ENCODE data around the gene PIGN. TPM values are rescaled to one million over a fixed set of nuclear protein-coding genes. Genes with fewer than 3 reads are reported as not detected.

PIGN gene
- total and polyA plus RNA-seq, 2 donors (not counting 3 experiments of a cell fraction or from before 2014, with no cell fraction given) = 13.7 to 26.1 TPM

DNA sequence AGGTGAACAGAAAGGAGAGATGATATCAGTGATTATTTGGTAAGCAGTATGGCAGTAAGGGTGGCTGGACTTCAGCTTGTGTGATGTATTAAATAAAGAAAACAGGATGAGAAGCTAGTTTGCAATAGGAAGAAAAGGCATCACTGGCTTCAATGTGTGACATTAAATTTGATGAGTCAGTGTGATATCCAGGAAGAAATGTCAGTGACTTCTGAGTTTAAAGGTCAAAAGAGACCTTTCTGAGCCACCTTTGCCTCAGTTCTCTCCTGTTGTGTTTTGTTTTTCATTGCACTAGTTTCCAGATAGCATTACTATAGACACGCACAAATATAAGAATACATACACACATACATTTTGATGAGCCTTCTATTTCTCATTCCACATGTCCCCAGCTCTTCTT lies 105.6 kb downstream of the PIGN start:
- Histone ChIP-seq H3K9me1 (replicated peaks; ENCODE audit: control insufficient read depth, extremely low read depth, insufficient read depth, low read length) (no peaks in the 10 kb centered on the region), H3K36me3 (ENCODE audit: control insufficient read depth in 2 of 2, extremely low read depth in 1 of 2, insufficient read depth in 2 of 2, low read length in 2 of 2) (no peaks in the 10 kb centered on the region), H3K9me3 (replicated peaks; ENCODE audit: control insufficient read depth, insufficient read depth, low read length) (no peaks in the 10 kb centered on the region), H3K4me1 (ENCODE audit: control insufficient read depth, extremely low read depth, insufficient read depth, low read length) (peaks cover 3% of the 10 kb centered on the region), H3K27me3 (ENCODE audit: control insufficient read depth in 2 of 2, insufficient read depth in 2 of 2, low read length in 2 of 2) (no peaks in the 10 kb centered on the region), H3K4me2 (ENCODE audit: insufficient read depth, low read length) (no peak overlapping the region), H4K20me1 (replicated peaks; ENCODE audit: control insufficient read depth, extremely low read depth, insufficient read depth, low read length) (no peaks in the 10 kb centered on the region), H3K27ac (ENCODE audit: insufficient read depth, low read depth, low read length) (no peak overlapping the region), H3K4me3 (replicated peaks in 1 of 3; ENCODE audit: insufficient read depth in 1 of 3, low read depth in 1 of 3, low read length in 3 of 3) (no peak overlapping the region), H2AFZ (ENCODE audit: low read depth, low read length) (no peak overlapping the region), H3K9ac (replicated peaks; ENCODE audit: extremely low read depth, insufficient read depth, low read length) (no peak overlapping the region), H3K79me2 (ENCODE audit: control insufficient read depth, insufficient read depth, low read length) (no peaks in the 10 kb centered on the region)
- intact Hi-C loops (cut with micrococcal nuclease) = no loop called here
- no peak for TF ChIP-seq POLR2AphosphoS5 (IDR thresholded peaks at IDR 0.05; ENCODE audit: insufficient read depth, low read depth, low read length)
- peak; percentile 6 for TF ChIP-seq FOS (IDR thresholded peaks at IDR 0.05; ENCODE audit: borderline replicate concordance, insufficient read depth, low read length)
- TF ChIP-seq GATA2 (IDR thresholded peaks at IDR 0.05; ENCODE audit: insufficient read depth, insufficient read length, low read depth, low read length) = no peak
- TF ChIP-seq JUN (IDR thresholded peaks at IDR 0.05; ENCODE audit: borderline replicate concordance, insufficient read depth, insufficient read length, low read depth) = no peak
- TF ChIP-seq MYC (IDR thresholded peaks at IDR 0.05; ENCODE audit: low read depth, low read length) = no peak
- dilution Hi-C loops (cut with MboI; ENCODE audit: extremely low pct_ligation_motif_present, low sequenced_read_pairs) = no loop called here
- no TSS peak for BruUV-seq (replicated peaks)
- DNase-seq (ENCODE audit: low read depth, low spot score) = peak; percentile 25
- ChIA-PET CTCF (interaction anchor here (0.5 to 1.3 kb wide), 2 partner anchors 15 to 43 kb away, joined by 3 read pairs; no protein-coding TSS in a partner anchor), POLR2A (no interaction called here)
- no peak for FAIRE-seq

DNA sequence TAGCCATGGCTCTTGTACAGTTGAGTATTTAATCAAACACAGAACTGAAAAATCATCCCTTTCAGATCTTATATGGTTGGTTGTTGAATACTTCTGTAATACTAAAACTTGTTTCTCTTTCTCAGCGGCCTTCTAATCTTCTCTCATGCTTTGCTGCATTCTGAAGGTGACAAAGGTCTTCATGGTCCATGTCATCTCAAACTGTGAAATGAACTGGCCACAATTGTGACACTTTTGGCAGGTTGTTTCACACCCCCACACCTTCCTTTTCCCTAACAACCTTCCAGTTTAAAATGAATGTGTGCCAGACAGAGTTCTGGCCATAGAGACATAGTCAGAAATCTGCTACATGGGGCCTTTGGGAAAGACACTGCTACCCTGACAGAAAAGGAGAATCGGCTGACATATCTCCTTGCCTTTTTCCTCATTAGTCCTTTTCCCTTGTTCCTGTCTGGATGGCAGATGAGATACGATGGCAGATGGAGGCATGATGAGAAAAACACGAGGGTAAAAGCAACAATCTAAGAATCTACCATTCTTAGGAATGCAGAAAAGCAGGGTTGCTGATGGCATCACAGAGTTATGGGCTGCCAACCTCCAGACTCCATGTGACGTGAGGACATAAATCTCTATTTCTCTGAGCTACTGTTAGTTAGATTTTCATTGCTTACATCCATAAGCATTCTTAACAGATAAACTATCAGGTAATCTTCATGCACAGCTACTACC lies 106.5 kb downstream of the PIGN start:
- dilution Hi-C loops (cut with MboI; ENCODE audit: extremely low pct_ligation_motif_present, low sequenced_read_pairs) (no loop called here), intact Hi-C loops (cut with micrococcal nuclease) (no loop called here)
- H3K9me3 ChIP-seq (replicated peaks; ENCODE audit: control insufficient read depth, insufficient read depth, low read length) = no peaks in the 10 kb centered on the region
- H3K4me3 ChIP-seq (replicated peaks in 1 of 3; ENCODE audit: insufficient read depth in 1 of 3, low read depth in 1 of 3, low read length in 3 of 3) = no peak overlapping the region
- H3K9ac ChIP-seq (replicated peaks; ENCODE audit: extremely low read depth, insufficient read depth, low read length) = no peak overlapping the region
- no peaks in the 10 kb centered on the region for H4K20me1 ChIP-seq (replicated peaks; ENCODE audit: control insufficient read depth, extremely low read depth, insufficient read depth, low read length)
- POLR2A ChIA-PET = no interaction called here
- TF ChIP-seq MYC (IDR thresholded peaks at IDR 0.05; ENCODE audit: low read depth, low read length) = no peak
- TF ChIP-seq, protein P1, sequence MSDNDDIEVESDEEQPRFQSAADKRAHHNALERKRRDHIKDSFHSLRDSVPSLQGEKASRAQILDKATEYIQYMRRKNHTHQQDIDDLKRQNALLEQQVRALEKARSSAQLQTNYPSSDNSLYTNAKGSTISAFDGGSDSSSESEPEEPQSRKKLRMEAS (IDR thresholded peaks at IDR 0.05; ENCODE audit: insufficient read depth, insufficient read length) = no peak
- TF ChIP-seq POLR2AphosphoS5 (IDR thresholded peaks at IDR 0.05; ENCODE audit: insufficient read depth, low read depth, low read length) = no peak
- no peak for TF ChIP-seq EZH2 (IDR thresholded peaks at IDR 0.05; ENCODE audit: borderline replicate concordance, low read depth, low read length, severe bottlenecking)
- TF ChIP-seq JUN (IDR thresholded peaks at IDR 0.05; ENCODE audit: borderline replicate concordance, insufficient read depth, insufficient read length, low read depth) = no peak
- TF ChIP-seq FOS (IDR thresholded peaks at IDR 0.05; ENCODE audit: borderline replicate concordance, insufficient read depth, low read length) = no peak
- TF ChIP-seq POLR2A (IDR thresholded peaks at IDR 0.05; ENCODE audit: low read depth, low read length) = no peak
- no peak for TF ChIP-seq GATA2 (IDR thresholded peaks at IDR 0.05; ENCODE audit: insufficient read depth, insufficient read length, low read depth, low read length)
- TF ChIP-seq, protein P2, sequence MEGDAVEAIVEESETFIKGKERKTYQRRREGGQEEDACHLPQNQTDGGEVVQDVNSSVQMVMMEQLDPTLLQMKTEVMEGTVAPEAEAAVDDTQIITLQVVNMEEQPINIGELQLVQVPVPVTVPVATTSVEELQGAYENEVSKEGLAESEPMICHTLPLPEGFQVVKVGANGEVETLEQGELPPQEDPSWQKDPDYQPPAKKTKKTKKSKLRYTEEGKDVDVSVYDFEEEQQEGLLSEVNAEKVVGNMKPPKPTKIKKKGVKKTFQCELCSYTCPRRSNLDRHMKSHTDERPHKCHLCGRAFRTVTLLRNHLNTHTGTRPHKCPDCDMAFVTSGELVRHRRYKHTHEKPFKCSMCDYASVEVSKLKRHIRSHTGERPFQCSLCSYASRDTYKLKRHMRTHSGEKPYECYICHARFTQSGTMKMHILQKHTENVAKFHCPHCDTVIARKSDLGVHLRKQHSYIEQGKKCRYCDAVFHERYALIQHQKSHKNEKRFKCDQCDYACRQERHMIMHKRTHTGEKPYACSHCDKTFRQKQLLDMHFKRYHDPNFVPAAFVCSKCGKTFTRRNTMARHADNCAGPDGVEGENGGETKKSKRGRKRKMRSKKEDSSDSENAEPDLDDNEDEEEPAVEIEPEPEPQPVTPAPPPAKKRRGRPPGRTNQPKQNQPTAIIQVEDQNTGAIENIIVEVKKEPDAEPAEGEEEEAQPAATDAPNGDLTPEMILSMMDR (IDR thresholded peaks at IDR 0.05; ENCODE audit: extremely low read depth in 1 of 2, insufficient read depth in 1 of 2, low read depth in 1 of 2, low read length in 2 of 2) = no peak
- no peaks in the 10 kb centered on the region for H3K9me1 ChIP-seq (replicated peaks; ENCODE audit: control insufficient read depth, extremely low read depth, insufficient read depth, low read length)
- no peak overlapping the region for H3K27ac ChIP-seq (ENCODE audit: insufficient read depth, low read depth, low read length)
- no TSS peak for BruUV-seq (replicated peaks)
- CTCF ChIA-PET = no interaction called here
- DNase-seq (ENCODE audit: low read depth, low spot score) = no peak
- no peaks in the 10 kb centered on the region for H3K79me2 ChIP-seq (ENCODE audit: control insufficient read depth, insufficient read depth, low read length)
- no peak overlapping the region for H3K4me2 ChIP-seq (ENCODE audit: insufficient read depth, low read length)
- no peaks in the 10 kb centered on the region for H3K27me3 ChIP-seq (ENCODE audit: control insufficient read depth in 2 of 2, insufficient read depth in 2 of 2, low read length in 2 of 2)
- H3K4me1 ChIP-seq (ENCODE audit: control insufficient read depth, extremely low read depth, insufficient read depth, low read length) = peaks cover 3% of the 10 kb centered on the region
- no peak overlapping the region for H2AFZ ChIP-seq (ENCODE audit: low read depth, low read length)
- no peaks in the 10 kb centered on the region for H3K36me3 ChIP-seq (ENCODE audit: control insufficient read depth in 2 of 2, extremely low read depth in 1 of 2, insufficient read depth in 2 of 2, low read length in 2 of 2)
- no peak for FAIRE-seq

All from endothelial cell of umbilical vein (primary cell).